Esophagus squamous epithelium (tissue), 4 donors: ENCODE results near the gene BACH2.

Experiments
- CTCF ChIP-seq, 6 experiments: fragments of 450-650 bp in 4 of 6; fragments of 200-600 bp in 2 of 6; sonication (generic) in 2 of 6; IDR thresholded peaks; one replicate each; pipeline ENCODE4 v1.5.1; 2016 to 2019; ENCODE audit warnings: antibody characterized with exemption in 6 of 6, mild to moderate bottlenecking in 4 of 6, moderate library complexity in 4 of 6
- POLR2A ChIP-seq, 4 donors: fragments of 450-650 bp; IDR thresholded peaks; one replicate each; pipeline ENCODE4 v1.6.1; 2017; ENCODE audit warnings: antibody characterized with exemption in 4 of 4, mild to moderate bottlenecking in 4 of 4, moderate library complexity in 3 of 4

GRCh38 chr6:90284236-90285041 lies 12.2 kb downstream of the BACH2 start:
- TF ChIP-seq CTCF (IDR thresholded peaks at IDR 0.05) = peak in 2 of 6 experiments; percentile 5 to 10
- TF ChIP-seq POLR2A (IDR thresholded peaks at IDR 0.05) = no peak
